Measurements from ENCODE around the gene HTT.

HTT gene

DNA sequence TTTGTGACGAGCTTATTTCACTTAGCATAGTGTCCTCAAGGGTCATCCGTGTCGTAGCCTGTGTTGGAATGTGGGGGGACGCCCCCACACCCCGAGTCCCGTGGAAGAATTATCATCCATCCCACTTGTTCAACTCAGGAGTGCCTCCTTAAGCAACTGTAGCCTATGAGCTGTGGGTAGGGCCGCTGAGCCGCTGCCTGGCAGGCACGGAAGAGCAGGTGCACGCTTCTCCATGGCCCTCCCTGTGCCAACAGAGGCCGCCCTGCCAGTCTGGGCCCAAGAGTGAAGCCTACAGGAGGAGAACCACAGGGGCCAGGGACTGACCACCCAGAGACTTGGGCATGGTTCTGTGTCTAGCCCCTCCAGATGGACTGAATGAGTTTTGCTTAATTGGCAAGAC, 216.0 kb downstream of the HTT start:
- Histone ChIP-seq H3K9me2 (replicated peaks; ENCODE audit: control insufficient read depth, low read length) (no peaks in the 10 kb centered on the region), H4K20me1 (ENCODE audit: control insufficient read depth, insufficient read depth, low read depth, low read length) (no peaks in the 10 kb centered on the region), H3K4me2 (ENCODE audit: low read length) (no peak overlapping the region), H3K36me3 (ENCODE audit: control insufficient read depth, low read length) (no peaks in the 10 kb centered on the region), H3K27me3 (ENCODE audit: control insufficient read depth, low read length) (peaks cover 50% of the 10 kb centered on the region), H3K4me1 (ENCODE audit: control insufficient read depth, low read length) (peaks cover 18% of the 10 kb centered on the region), H3K27ac (ENCODE audit: low read depth, low read length) (no peak overlapping the region), H3K9me3 (ENCODE audit: control insufficient read depth, insufficient read depth, low read length) (no peaks in the 10 kb centered on the region), H3K4me3 (ENCODE audit: low read length) (no peak overlapping the region), H3K79me2 (ENCODE audit: control insufficient read depth, low read length) (no peaks in the 10 kb centered on the region), H3F3A (ENCODE audit: control insufficient read depth, insufficient read depth) (no peaks in the 10 kb centered on the region)
- TF ChIP-seq, protein P1, sequence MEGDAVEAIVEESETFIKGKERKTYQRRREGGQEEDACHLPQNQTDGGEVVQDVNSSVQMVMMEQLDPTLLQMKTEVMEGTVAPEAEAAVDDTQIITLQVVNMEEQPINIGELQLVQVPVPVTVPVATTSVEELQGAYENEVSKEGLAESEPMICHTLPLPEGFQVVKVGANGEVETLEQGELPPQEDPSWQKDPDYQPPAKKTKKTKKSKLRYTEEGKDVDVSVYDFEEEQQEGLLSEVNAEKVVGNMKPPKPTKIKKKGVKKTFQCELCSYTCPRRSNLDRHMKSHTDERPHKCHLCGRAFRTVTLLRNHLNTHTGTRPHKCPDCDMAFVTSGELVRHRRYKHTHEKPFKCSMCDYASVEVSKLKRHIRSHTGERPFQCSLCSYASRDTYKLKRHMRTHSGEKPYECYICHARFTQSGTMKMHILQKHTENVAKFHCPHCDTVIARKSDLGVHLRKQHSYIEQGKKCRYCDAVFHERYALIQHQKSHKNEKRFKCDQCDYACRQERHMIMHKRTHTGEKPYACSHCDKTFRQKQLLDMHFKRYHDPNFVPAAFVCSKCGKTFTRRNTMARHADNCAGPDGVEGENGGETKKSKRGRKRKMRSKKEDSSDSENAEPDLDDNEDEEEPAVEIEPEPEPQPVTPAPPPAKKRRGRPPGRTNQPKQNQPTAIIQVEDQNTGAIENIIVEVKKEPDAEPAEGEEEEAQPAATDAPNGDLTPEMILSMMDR (IDR thresholded peaks at IDR 0.05; ENCODE audit: low read depth, low read length, poor library complexity, severe bottlenecking): no peak
- TF ChIP-seq EZH2phosphoT487 (IDR thresholded peaks at IDR 0.05; ENCODE audit: borderline replicate concordance, low read length): no peak

DNA sequence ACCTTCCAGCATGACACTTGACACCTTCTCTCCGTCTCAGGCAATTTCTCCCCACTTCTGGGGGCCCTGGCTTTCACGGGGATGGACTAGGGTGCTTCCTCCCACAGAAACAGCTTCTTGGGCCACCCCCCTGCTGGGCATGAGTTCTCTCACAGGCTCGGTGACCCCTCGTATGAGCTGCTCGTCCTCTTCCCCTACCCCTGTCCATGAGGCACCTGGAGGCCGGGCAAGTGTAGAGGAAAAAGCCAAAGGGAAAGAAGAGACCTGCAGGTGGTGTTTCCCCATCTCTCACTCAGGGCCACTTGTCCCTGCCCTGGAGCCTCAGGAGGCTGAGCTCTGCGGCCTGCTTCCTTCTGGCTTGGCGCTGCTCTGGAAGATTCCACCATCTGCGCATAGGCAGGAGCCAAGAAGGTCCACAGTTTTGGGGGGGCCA, 216.4 kb downstream of the HTT start:
- TF ChIP-seq EZH2phosphoT487 (IDR thresholded peaks at IDR 0.05; ENCODE audit: borderline replicate concordance, low read length): no peak
- TF ChIP-seq, protein P1 (IDR thresholded peaks at IDR 0.05; ENCODE audit: low read depth, low read length, poor library complexity, severe bottlenecking): no peak
- H3K9me2 ChIP-seq (replicated peaks; ENCODE audit: control insufficient read depth, low read length): no peaks in the 10 kb centered on the region
- no peak overlapping the region for H3K4me2 ChIP-seq (ENCODE audit: low read length)
- H3K27me3 ChIP-seq (ENCODE audit: control insufficient read depth, low read length): peaks cover 50% of the 10 kb centered on the region
- no peaks in the 10 kb centered on the region for H3K36me3 ChIP-seq (ENCODE audit: control insufficient read depth, low read length)
- H3F3A ChIP-seq (ENCODE audit: control insufficient read depth, insufficient read depth): no peaks in the 10 kb centered on the region
- H3K4me1 ChIP-seq (ENCODE audit: control insufficient read depth, low read length): peaks cover 16% of the 10 kb centered on the region
- no peak overlapping the region for H3K4me3 ChIP-seq (ENCODE audit: low read length)
- H3K9me3 ChIP-seq (ENCODE audit: control insufficient read depth, insufficient read depth, low read length): no peaks in the 10 kb centered on the region
- H3K27ac ChIP-seq (ENCODE audit: low read depth, low read length): no peak overlapping the region
- no peaks in the 10 kb centered on the region for H4K20me1 ChIP-seq (ENCODE audit: control insufficient read depth, insufficient read depth, low read depth, low read length)
- no peaks in the 10 kb centered on the region for H3K79me2 ChIP-seq (ENCODE audit: control insufficient read depth, low read length)

DNA sequence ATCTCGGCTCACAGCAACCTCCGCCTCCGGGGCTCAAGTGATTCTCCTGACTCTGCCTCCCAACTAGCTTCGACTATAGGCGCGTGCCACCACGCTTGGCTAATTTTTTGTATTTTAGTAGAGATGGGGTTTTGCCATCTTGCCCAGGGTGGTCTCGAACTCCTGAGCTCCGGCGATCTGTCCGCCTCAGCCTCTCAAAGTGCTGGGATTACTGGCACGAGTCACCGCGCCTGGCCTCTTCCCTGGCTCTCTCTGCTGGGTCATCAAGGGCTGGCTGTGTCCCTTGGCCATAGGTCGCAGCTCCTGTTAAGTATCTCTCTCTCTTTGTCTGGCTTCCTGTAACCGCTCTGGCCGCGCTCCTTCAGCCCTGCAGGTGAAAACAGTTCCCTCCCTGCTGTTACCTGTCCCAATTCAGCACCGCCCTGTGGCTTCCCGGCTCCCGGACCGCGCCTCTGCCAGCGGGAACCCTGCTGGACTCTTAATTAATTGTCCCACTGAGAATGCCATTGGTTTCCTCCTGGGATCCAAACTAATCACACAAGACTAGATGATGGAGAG, 217.0 kb downstream of the HTT start:
- Histone ChIP-seq H3K27ac (ENCODE audit: low read depth, low read length) (no peak overlapping the region), H4K20me1 (ENCODE audit: control insufficient read depth, insufficient read depth, low read depth, low read length) (no peaks in the 10 kb centered on the region), H3K9me3 (ENCODE audit: control insufficient read depth, insufficient read depth, low read length) (no peaks in the 10 kb centered on the region), H3F3A (ENCODE audit: control insufficient read depth, insufficient read depth) (no peaks in the 10 kb centered on the region), H3K9me2 (replicated peaks; ENCODE audit: control insufficient read depth, low read length) (no peaks in the 10 kb centered on the region), H3K36me3 (ENCODE audit: control insufficient read depth, low read length) (no peaks in the 10 kb centered on the region), H3K4me1 (ENCODE audit: control insufficient read depth, low read length) (peaks cover 10% of the 10 kb centered on the region), H3K4me3 (ENCODE audit: low read length) (peak overlapping the region; percentile 76), H3K4me2 (ENCODE audit: low read length) (peak overlapping the region; percentile 81), H3K79me2 (ENCODE audit: control insufficient read depth, low read length) (no peaks in the 10 kb centered on the region), H3K27me3 (ENCODE audit: control insufficient read depth, low read length) (peaks cover 46% of the 10 kb centered on the region)
- TF ChIP-seq, protein P1 (IDR thresholded peaks at IDR 0.05; ENCODE audit: low read depth, low read length, poor library complexity, severe bottlenecking): no peak
- peak; percentile 88; the same call in 1 of the 2 replicates for TF ChIP-seq EZH2phosphoT487 (IDR thresholded peaks at IDR 0.05; ENCODE audit: borderline replicate concordance, low read length)
